Suprapubic skin (tissue), 4 donors: ENCODE results near the gene ABLIM3. TPM values are rescaled to one million over a fixed set of nuclear protein-coding genes. Genes with fewer than 3 reads are reported as not detected.
"Not testable (repeated sequence)": the region's sequence is repeated elsewhere in the genome, so short reads cannot be mapped to it uniquely, and the experiment has no call there.

Source experiments
- DNase-seq, 2 donors: peaks; one replicate each; pipeline ENCODE4 v3.0.0-alpha.2; 2019; ENCODE audit warnings: low spot score in 2 of 2
- H3K27ac ChIP-seq: fragments of 200-600 bp; sonication (generic); one replicate; pipeline ENCODE4 v1.5.1; 2019
- H3K27me3 ChIP-seq: fragments of 200-600 bp; sonication (generic); one replicate; pipeline ENCODE4 v1.5.1; 2019
- H3K36me3 ChIP-seq: fragments of 200-600 bp; sonication (generic); one replicate; pipeline ENCODE4 v1.5.1; 2019
- H3K4me1 ChIP-seq: fragments of 200-600 bp; sonication (generic); one replicate; pipeline ENCODE4 v1.5.1; 2019
- H3K4me3 ChIP-seq: fragments of 200-600 bp; sonication (generic); one replicate; pipeline ENCODE4 v1.5.1; 2019; ENCODE audit warnings: mild to moderate bottlenecking
- H3K9me3 ChIP-seq: fragments of 200-600 bp; sonication (generic); one replicate; pipeline ENCODE4 v1.5.1; 2019
- EP300 ChIP-seq: sonication (generic); formaldehyde crosslinking; IDR thresholded peaks from one replicate; pipeline ENCODE4 v1.6.1; 2017; ENCODE audit warnings: antibody characterized with exemption
- POLR2A ChIP-seq, 2 donors: fragments of 450-650 bp; IDR thresholded peaks; one replicate each; pipeline ENCODE4 v1.6.1; 2017; ENCODE audit warnings: antibody characterized with exemption in 2 of 2, mild to moderate bottlenecking in 2 of 2, moderate library complexity in 2 of 2
- POLR2AphosphoS5 ChIP-seq, 3 donors: sonication (generic); formaldehyde crosslinking; IDR thresholded peaks; one replicate each; pipeline ENCODE4 v1.6.1; 2017; ENCODE audit warnings: antibody characterized with exemption in 3 of 3
- WGBS: methylation state at CpG from one replicate; pipeline ENCODE4 v1.1.5; 2018; 5-methylcytosine and 5-hydroxymethylcytosine counted together
- total RNA-seq, 4 donors: library from RNA; depleted of rRNA; stranded (reverse); fragments of >200 nt; gene quantifications; one replicate each; pipeline ENCODE4 v1.1.0, GENCODE V29; 2016
- TF ChIP-seq, protein P1 (sequence below), 2 donors: fragments of 200-600 bp in 1 of 2; fragments of 450-650 bp in 1 of 2; sonication (generic) in 1 of 2; IDR thresholded peaks; one replicate each; pipeline ENCODE4 v1.5.1; 2016 to 2019; ENCODE audit warnings: antibody characterized with exemption in 2 of 2, mild to moderate bottlenecking in 1 of 2, moderate library complexity in 1 of 2

ABLIM3 gene
- total RNA-seq, 4 donors from 2014 or later = 4.7 to 22.6 (median 13.4) TPM

DNA sequence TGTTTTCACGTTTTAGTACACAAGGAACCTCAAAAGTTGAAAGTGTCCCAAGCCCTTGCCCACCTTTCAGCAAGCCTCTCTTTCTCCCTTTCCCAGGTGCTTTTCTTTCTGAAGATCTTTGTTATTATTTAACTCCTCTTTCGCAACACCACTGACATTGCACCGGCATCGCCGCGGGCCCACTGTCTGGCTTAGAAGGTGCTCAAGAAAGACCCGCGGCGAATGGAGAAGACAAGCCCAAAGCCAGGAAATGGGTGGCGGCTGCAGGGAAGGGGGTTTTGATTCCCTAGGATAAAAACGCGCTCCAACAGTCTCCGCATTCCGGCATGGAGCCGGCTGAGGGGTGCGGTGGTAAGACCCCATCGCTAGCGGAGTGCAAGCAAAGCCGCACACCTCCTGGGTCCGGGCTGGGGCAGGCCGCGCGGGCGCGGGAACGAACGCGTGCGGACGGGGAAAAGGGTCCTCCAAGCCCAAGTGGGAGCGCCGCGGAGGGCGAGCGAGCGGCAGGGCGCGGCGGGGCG, 130.0 kb downstream of the ABLIM3 start:
- H3K36me3 ChIP-seq = no peaks in the 10 kb centered on the region
- peak overlapping the region; percentile 77 for H3K27ac ChIP-seq
- H3K4me3 ChIP-seq = peak overlapping the region; percentile 67
- no peak for TF ChIP-seq POLR2A (IDR thresholded peaks at IDR 0.05)
- no peak for TF ChIP-seq POLR2AphosphoS5 (IDR thresholded peaks at IDR 0.05)
- no peak for TF ChIP-seq EP300
- TF ChIP-seq, protein P1, sequence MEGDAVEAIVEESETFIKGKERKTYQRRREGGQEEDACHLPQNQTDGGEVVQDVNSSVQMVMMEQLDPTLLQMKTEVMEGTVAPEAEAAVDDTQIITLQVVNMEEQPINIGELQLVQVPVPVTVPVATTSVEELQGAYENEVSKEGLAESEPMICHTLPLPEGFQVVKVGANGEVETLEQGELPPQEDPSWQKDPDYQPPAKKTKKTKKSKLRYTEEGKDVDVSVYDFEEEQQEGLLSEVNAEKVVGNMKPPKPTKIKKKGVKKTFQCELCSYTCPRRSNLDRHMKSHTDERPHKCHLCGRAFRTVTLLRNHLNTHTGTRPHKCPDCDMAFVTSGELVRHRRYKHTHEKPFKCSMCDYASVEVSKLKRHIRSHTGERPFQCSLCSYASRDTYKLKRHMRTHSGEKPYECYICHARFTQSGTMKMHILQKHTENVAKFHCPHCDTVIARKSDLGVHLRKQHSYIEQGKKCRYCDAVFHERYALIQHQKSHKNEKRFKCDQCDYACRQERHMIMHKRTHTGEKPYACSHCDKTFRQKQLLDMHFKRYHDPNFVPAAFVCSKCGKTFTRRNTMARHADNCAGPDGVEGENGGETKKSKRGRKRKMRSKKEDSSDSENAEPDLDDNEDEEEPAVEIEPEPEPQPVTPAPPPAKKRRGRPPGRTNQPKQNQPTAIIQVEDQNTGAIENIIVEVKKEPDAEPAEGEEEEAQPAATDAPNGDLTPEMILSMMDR (IDR thresholded peaks at IDR 0.05) = no peak
- DNase-seq = no peak
- WGBS = 5% methylated on average over 28 of the region's 40 CpGs
- H3K27me3 ChIP-seq = peaks cover 3% of the 10 kb centered on the region
- H3K4me1 ChIP-seq = peaks cover 26% of the 10 kb centered on the region
- no peaks in the 10 kb centered on the region for H3K9me3 ChIP-seq

DNA sequence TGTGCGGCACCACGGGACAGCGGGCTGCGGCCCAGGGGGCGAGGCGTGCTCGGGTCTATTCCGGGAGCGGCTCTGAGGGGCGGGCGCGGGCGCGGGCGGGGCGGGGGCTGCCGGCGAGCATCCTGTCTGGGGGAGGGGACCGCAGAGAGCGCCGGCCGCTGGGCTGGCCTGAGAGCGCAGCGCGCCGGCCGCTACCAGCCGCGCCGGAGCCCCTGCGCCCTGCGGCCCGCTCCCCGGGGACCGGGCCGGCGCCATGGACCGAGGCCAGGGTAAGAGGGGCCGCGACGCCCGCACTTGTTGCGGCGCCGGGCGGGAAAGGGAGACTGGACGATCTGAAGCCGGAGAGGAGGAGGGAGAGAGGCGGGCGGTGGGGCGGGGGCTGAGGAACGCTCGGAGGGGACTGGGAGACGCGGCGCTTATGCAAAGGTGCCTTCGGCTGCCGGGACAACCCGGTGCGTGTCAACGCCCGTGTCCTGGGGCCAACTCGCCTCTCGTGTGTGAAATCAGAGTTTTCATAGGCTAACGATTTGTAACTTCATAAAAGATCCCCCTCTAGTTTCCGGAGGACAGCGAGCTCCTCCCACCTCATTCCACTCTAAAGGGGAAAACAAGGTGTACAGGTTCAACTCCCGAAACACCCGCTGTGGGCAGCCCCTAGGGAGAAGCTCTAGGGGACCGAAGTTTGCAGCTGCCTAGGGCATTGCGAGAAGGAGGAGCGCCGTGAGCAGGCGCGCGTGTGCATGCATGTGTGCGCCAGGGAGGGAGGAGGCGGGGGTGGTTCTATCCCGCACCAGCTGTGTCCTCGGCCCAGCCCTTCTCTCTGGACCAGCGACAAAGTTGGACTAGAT, 130.6 kb downstream of the ABLIM3 start, which contains the start of gene AFAP1L1:
Gene AFAP1L1 (plus strand): TSS at position 144 of the 848 bp plus-strand sequence. CDS start 110 bp downstream, at position 254.
- Histone ChIP-seq H3K36me3 (no peaks in the 10 kb centered on the region), H3K9me3 (no peaks in the 10 kb centered on the region), H3K27ac (peak within 1 kb of the TSS; percentile 77), H3K27me3 (peaks cover 3% of the 10 kb centered on the region), H3K4me1 (peaks cover 26% of the 10 kb centered on the region), H3K4me3 (peak within 1 kb of the TSS; percentile 67)
- TF ChIP-seq POLR2A (IDR thresholded peaks at IDR 0.05) = peak in 1 of 2 donors; percentile 24
- TF ChIP-seq, protein P1 (IDR thresholded peaks at IDR 0.05) = no peak
- WGBS = 0% methylated on average over 21 of the region's 81 CpGs
- peak; percentile 83 to 85 for DNase-seq

DNA sequence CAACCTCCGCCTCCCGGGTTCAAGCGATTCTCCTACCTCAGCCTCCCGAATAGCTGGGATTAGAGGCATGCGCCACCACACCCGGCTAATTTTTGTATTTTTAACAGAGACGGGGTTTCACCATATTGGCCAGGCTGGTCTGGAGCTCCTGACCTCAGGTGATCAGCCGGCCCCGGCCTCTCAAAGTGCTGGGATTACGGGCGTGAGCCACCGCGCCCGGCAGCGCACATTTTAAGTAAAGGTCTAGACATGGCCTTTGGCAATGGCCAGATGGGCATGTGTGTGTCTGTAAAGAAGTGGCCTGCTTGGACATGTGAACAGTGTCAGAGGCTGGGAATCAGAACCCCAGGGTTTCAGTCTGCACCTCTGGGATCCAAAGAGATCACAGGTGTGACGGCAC, 131.5 kb downstream of the ABLIM3 start:
- DNase-seq = peak in 1 of 2 donors; percentile 47
- Histone ChIP-seq H3K4me3 (peak overlapping the region; percentile 67), H3K27ac (peak overlapping the region; percentile 77), H3K4me1 (peaks cover 29% of the 10 kb centered on the region)
- not testable (repeated sequence) for H3K36me3 ChIP-seq, H3K9me3 ChIP-seq, H3K27me3 ChIP-seq
- 72% methylated on average over 15 of the region's 16 CpGs for WGBS

DNA sequence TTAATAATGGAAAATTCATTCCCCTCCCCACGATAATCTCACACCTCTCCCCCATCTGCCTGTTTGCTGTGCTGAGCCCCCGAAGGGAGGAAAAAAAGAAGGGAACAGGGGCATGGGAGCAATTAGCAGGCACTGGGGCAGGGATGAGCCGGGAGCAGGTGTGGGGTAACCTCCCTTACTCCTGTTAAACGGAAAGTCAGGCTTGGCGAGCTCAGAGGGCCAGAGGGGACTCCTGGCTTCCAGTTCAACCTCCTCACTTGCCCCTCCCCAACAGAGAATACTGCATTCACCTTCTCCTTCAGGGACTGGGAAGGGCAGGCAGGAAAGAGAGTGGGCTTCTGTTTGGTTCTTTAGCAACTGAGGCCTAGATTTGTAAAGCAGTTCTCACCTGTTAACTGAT, 131.9 kb downstream of the ABLIM3 start:
- no peaks in the 10 kb centered on the region for H3K36me3 ChIP-seq
- H3K9me3 ChIP-seq = no peaks in the 10 kb centered on the region
- H3K4me3 ChIP-seq = peak overlapping the region; percentile 67
- H3K27me3 ChIP-seq = peaks cover 3% of the 10 kb centered on the region
- peaks cover 33% of the 10 kb centered on the region for H3K4me1 ChIP-seq
- no peak for TF ChIP-seq POLR2A (IDR thresholded peaks at IDR 0.05)
- no peak for TF ChIP-seq EP300
- TF ChIP-seq POLR2AphosphoS5 (IDR thresholded peaks at IDR 0.05) = no peak
- TF ChIP-seq, protein P1 (IDR thresholded peaks at IDR 0.05) = no peak
- DNase-seq = peak in 1 of 2 donors; percentile 55
- H3K27ac ChIP-seq = peak overlapping the region; percentile 77
- WGBS = 74% methylated on average over 5 of the region's 5 CpGs

DNA sequence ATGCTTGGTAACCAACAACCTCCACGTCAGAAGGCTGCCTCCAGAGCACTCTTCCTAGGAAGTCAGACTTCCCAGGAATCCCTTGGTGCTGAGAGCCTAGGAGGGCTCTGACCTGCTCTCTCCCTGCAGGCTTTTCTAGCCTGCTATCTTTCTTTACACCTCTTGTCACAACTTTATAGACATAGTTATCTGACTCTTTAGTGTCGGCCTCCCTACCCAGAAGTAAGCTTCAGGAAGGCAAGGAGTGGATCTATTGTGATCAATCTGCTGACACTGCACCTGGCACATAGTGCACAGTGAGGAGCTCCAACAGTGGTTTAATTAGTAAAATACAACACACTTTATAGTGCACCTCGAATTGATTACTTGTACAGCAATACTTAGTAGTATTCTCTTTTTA, 132.7 kb downstream of the ABLIM3 start:
- H3K4me3 ChIP-seq = no peak overlapping the region
- H3K27ac ChIP-seq = no peak overlapping the region
- H3K4me1 ChIP-seq = peaks cover 37% of the 10 kb centered on the region

More for the DNA sequence above, 132.7 kb downstream of the ABLIM3 start:
- H3K9me3 ChIP-seq = no peaks in the 10 kb centered on the region
- peaks cover 3% of the 10 kb centered on the region for H3K27me3 ChIP-seq
- no peak for TF ChIP-seq POLR2AphosphoS5 (IDR thresholded peaks at IDR 0.05)
- TF ChIP-seq, protein P1 (IDR thresholded peaks at IDR 0.05) = no peak
- no peak for TF ChIP-seq EP300
- TF ChIP-seq POLR2A (IDR thresholded peaks at IDR 0.05) = no peak
- no peaks in the 10 kb centered on the region for H3K36me3 ChIP-seq
- WGBS = 50% methylated on average over 3 of the region's 3 CpGs
- DNase-seq = no peak
